H1 (cell line): ENCODE results near the gene GRIK2. TPM values are rescaled to one million over a fixed set of nuclear protein-coding genes. Genes with fewer than 3 reads are reported as not detected.

Source experiments
- CTCF ChIA-PET: fragments of 300-600 bp; sonication (Branson Sonifier 250); formaldehyde crosslinking; loops from one replicate; lab custom pipeline; 2021; ENCODE audit not compliant: partially characterized antibody; lab: Charles Lee
- POLR2A ChIA-PET: fragments of 300-600 bp; sonication (Branson Sonifier 250); formaldehyde crosslinking; loops from one replicate; lab custom pipeline; 2021; ENCODE audit warnings: inconsistent platforms; ENCODE audit not compliant: partially characterized antibody; lab: Charles Lee
- DNase-seq, 2 experiments: peaks; one replicate each; pipeline versions ENCODE4 v3.0.0 to v3.0.0-alpha.2; 2010 to 2022; ENCODE audit warnings: low spot score in 2 of 2, low read depth in 1 of 2, mixed read lengths in 1 of 2
- FAIRE-seq: peaks from 2 replicates; lab custom pipeline; 2011; peaks lifted over from hg19 to GRCh38; lab: Jason Lieb, UNC
- H2AFZ ChIP-seq: 2 replicates; pipeline ENCODE4 v1.8.1; 2012; ENCODE audit warnings: low read length, inconsistent platforms
- H2AK5ac ChIP-seq: 2 replicates; pipeline ENCODE4 v1.6.1; 2013; ENCODE audit warnings: low read depth, low read length
- H2BK120ac ChIP-seq: replicated peaks from 2 replicates; pipeline ENCODE3; 2013; ENCODE audit warnings: low read depth, low read length, inconsistent platforms
- H2BK12ac ChIP-seq: 2 replicates; pipeline ENCODE4 v1.6.1; 2013; ENCODE audit warnings: low read depth, low read length
- H2BK15ac ChIP-seq: 2 replicates; pipeline ENCODE4 v1.6.1; 2013; ENCODE audit warnings: low read length
- H2BK20ac ChIP-seq: 2 replicates; pipeline ENCODE4 v1.6.1; 2013; ENCODE audit warnings: low read length
- H2BK5ac ChIP-seq: 2 replicates; pipeline ENCODE4 v1.6.1; 2013; ENCODE audit warnings: low read depth, low read length
- H3K14ac ChIP-seq: 2 replicates; pipeline ENCODE4 v1.6.1; 2013; ENCODE audit warnings: inconsistent platforms; ENCODE audit not compliant: insufficient read length
- H3K18ac ChIP-seq: 2 replicates; pipeline ENCODE4 v1.6.1; 2013; ENCODE audit warnings: low read length; ENCODE audit errors: extremely low read depth
- H3K23ac ChIP-seq: 2 replicates; pipeline ENCODE4 v1.6.1; 2013; ENCODE audit warnings: inconsistent platforms; ENCODE audit not compliant: insufficient read length
- H3K23me2 ChIP-seq: 2 replicates; pipeline ENCODE4 v1.6.1; 2013; ENCODE audit warnings: low read depth, low read length
- H3K27ac ChIP-seq: 2 replicates; pipeline ENCODE4 v1.6.1; 2011; ENCODE audit warnings: low read depth, low read length, inconsistent platforms
- H3K27me3 ChIP-seq, 4 experiments: replicated peaks in 1 of 4; 1 replicate in 1 of 4; 2 replicates in 3 of 4; pipeline versions ENCODE4 v1.6.1 to v1.8.1; 2011 to 2013; ENCODE audit warnings: low read length in 3 of 4, mild to moderate bottlenecking in 3 of 4, inconsistent platforms in 2 of 4, mixed read lengths in 2 of 4, moderate library complexity in 1 of 4; ENCODE audit not compliant: control insufficient read depth in 3 of 4, insufficient read depth in 3 of 4; ENCODE audit errors: extremely low read depth in 1 of 4
- H3K36me3 ChIP-seq, 4 experiments: 2 replicates each; pipeline versions ENCODE4 v1.6.1 to v1.8.1; 2011 to 2013; ENCODE audit warnings: mild to moderate bottlenecking in 4 of 4, low read length in 3 of 4, moderate library complexity in 2 of 4, control low read depth in 1 of 4, inconsistent platforms in 1 of 4; ENCODE audit not compliant: insufficient read depth in 4 of 4, control insufficient read depth in 2 of 4
- H3K4ac ChIP-seq: replicated peaks from 2 replicates; pipeline ENCODE3; 2013; ENCODE audit warnings: low read length, low read depth, mixed read lengths, inconsistent platforms; ENCODE audit not compliant: insufficient read length
- H3K4me1 ChIP-seq, 4 experiments: replicated peaks in 1 of 4; 1 replicate in 1 of 4; 2 replicates in 3 of 4; pipeline versions ENCODE4 v1.6.1 to v1.8.1; 2011 to 2013; ENCODE audit warnings: low read length in 3 of 4, inconsistent platforms in 2 of 4, mixed read lengths in 1 of 4; ENCODE audit not compliant: insufficient read depth in 4 of 4, control insufficient read depth in 3 of 4
- H3K4me2 ChIP-seq, 2 experiments: 2 replicates each; pipeline versions ENCODE4 v1.6.1 to v1.8.1; 2011 to 2013; ENCODE audit warnings: low read depth in 2 of 2, low read length in 2 of 2, control low read depth in 1 of 2, inconsistent platforms in 1 of 2, mild to moderate bottlenecking in 1 of 2; ENCODE audit not compliant: insufficient read depth in 1 of 2
- H3K4me3 ChIP-seq, 4 experiments: fragments of 200-600, 300-600 bp in 1 of 4; sonication (generic), shearing (Covaris generic), sonication (Bioruptor Twin) in 1 of 4; 2 replicates each; pipeline versions ENCODE4 v1.5.1 to v1.8.1; 2011 to 2016; ENCODE audit warnings: low read length in 4 of 4, low read depth in 3 of 4, control low read depth in 2 of 4, inconsistent platforms in 2 of 4, mild to moderate bottlenecking in 2 of 4, mixed read lengths in 1 of 4, moderate library complexity in 1 of 4; ENCODE audit not compliant: insufficient read depth in 2 of 4; ENCODE audit errors: extremely low read depth in 1 of 4
- H3K56ac ChIP-seq: replicated peaks from 2 replicates; pipeline ENCODE3; 2013; ENCODE audit warnings: low read depth, mild to moderate bottlenecking, mixed read lengths, low read length, inconsistent platforms; ENCODE audit not compliant: insufficient read length
- H3K79me1 ChIP-seq: 2 replicates; pipeline ENCODE4 v1.6.1; 2013; ENCODE audit warnings: low read depth, low read length, control low read depth
- H3K79me2 ChIP-seq, 2 experiments: 2 replicates each; pipeline versions ENCODE4 v1.6.1 to v1.8.1; 2012 to 2013; ENCODE audit warnings: low read length in 2 of 2, mild to moderate bottlenecking in 2 of 2, inconsistent platforms in 1 of 2; ENCODE audit not compliant: insufficient read depth in 2 of 2, control insufficient read depth in 1 of 2
- H3K9ac ChIP-seq, 4 experiments: replicated peaks in 1 of 4; 1 replicate in 1 of 4; 2 replicates in 3 of 4; pipeline versions ENCODE4 v1.6.1 to v1.8.1; 2011 to 2013; ENCODE audit warnings: low read depth in 3 of 4, low read length in 3 of 4, control low read depth in 2 of 4, mild to moderate bottlenecking in 2 of 4, moderate library complexity in 2 of 4, inconsistent platforms in 1 of 4; ENCODE audit errors: extremely low read depth in 1 of 4
- H3K9me3 ChIP-seq, 2 experiments: 2 replicates each; pipeline versions ENCODE4 v1.6.1 to v1.8.1; 2012 to 2013; ENCODE audit warnings: mild to moderate bottlenecking in 2 of 2, moderate library complexity in 2 of 2, control low read depth in 1 of 2, inconsistent platforms in 1 of 2, low read depth in 1 of 2, low read length in 1 of 2, mixed read lengths in 1 of 2; ENCODE audit not compliant: insufficient read depth in 2 of 2
- H4K20me1 ChIP-seq, 2 experiments: replicated peaks in 1 of 2; 2 replicates each; pipeline versions ENCODE3 to v1.8.1; 2011 to 2013; ENCODE audit warnings: inconsistent platforms in 2 of 2, low read length in 2 of 2, mild to moderate bottlenecking in 1 of 2; ENCODE audit not compliant: insufficient read depth in 2 of 2, control insufficient read depth in 1 of 2
- H4K5ac ChIP-seq: 2 replicates; pipeline ENCODE4 v1.6.1; 2013; ENCODE audit warnings: low read length, low read depth, mixed read lengths, inconsistent platforms; ENCODE audit not compliant: insufficient read length
- H4K8ac ChIP-seq: 2 replicates; pipeline ENCODE4 v1.8.0; 2013; ENCODE audit warnings: mild to moderate bottlenecking, moderate library complexity, low read length, inconsistent platforms; ENCODE audit not compliant: insufficient read depth; ENCODE audit errors: extremely low read depth
- H4K91ac ChIP-seq: replicated peaks from 2 replicates; pipeline ENCODE3; 2013; ENCODE audit warnings: low read length, mixed read lengths, inconsistent platforms; ENCODE audit not compliant: insufficient read length
- ASH2L ChIP-seq: fragments of 200-600, 300-600 bp; sonication (generic); IDR thresholded peaks from one replicate; pipeline ENCODE4 v1.7.1; 2017; ENCODE audit warnings: low read length
- CBX5 ChIP-seq: fragments of 300-800, 300-1000 bp; sonication (generic); IDR thresholded peaks from 2 replicates; pipeline ENCODE4 v1.7.1; 2016; ENCODE audit warnings: antibody characterized with exemption, low read length, low read depth
- FOSL1 ChIP-seq: IDR thresholded peaks from 2 replicates; pipeline ENCODE4 v1.6.1; 2011; ENCODE audit warnings: mild to moderate bottlenecking, low read depth, low read length, moderate library complexity; ENCODE audit not compliant: insufficient read depth
- MAFK ChIP-seq: IDR thresholded peaks from 2 replicates; pipeline ENCODE4 v1.6.1; 2012; ENCODE audit warnings: low read depth, mild to moderate bottlenecking, improper control_type of control experiment, low read length
- POLR2AphosphoS5 ChIP-seq: IDR thresholded peaks from 2 replicates; pipeline ENCODE4 v1.6.1; 2011; ENCODE audit warnings: low read depth, low read length
- SAP30 ChIP-seq: fragments of 300-600 bp; sonication (generic); IDR thresholded peaks from 2 replicates; pipeline ENCODE4 v1.7.1; 2012; ENCODE audit warnings: low read length, moderate library complexity, mild to moderate bottlenecking, inconsistent platforms; ENCODE audit not compliant: insufficient read depth, insufficient replicate concordance
- SP4 ChIP-seq: IDR thresholded peaks from 2 replicates; pipeline ENCODE4 v1.6.1; 2012; ENCODE audit warnings: low read length, inconsistent platforms
- SUZ12 ChIP-seq: fragments of 200-600 bp; sonication (generic); IDR thresholded peaks from 2 replicates; pipeline ENCODE4 v1.6.1; 2012; ENCODE audit warnings: mild to moderate bottlenecking, inconsistent platforms, low read length, moderate library complexity, mixed read lengths
- ZNF274 ChIP-seq: IDR thresholded peaks from 2 replicates; pipeline ENCODE4 v1.7.0; 2012; ENCODE audit warnings: low read length, borderline replicate concordance; ENCODE audit errors: extremely low read depth
- WGBS, 2 experiments: shearing (Covaris generic) in 1 of 2; methylation state at CpG; one replicate each; pipeline versions ENCODE4 v1.1.6 to v1.1.7; 2013 to 2015; ENCODE audit warnings: low lambda C conversion rate in 2 of 2, mixed read lengths in 2 of 2, inconsistent platforms in 1 of 2, low coverage in 1 of 2, missing lambda C conversion rate in 1 of 2; ENCODE audit not compliant: insufficient replicate concordance in 2 of 2, insufficient coverage in 1 of 2, insufficient read length in 1 of 2; ENCODE audit errors: extremely low coverage in 1 of 2, missing lambda C conversion rate in 1 of 2; 5-methylcytosine and 5-hydroxymethylcytosine counted together
- polyA plus RNA-seq, 7 experiments: library from polyadenylated mRNA; depleted of rRNA in 3 of 7; stranded (reverse) in 5 of 7; unstranded in 2 of 7; fragments of >200 nt in 5 of 7; fragments of 200-250 nt in 2 of 7; gene quantifications; 1 replicate in 5 of 7; 2 replicates in 1 of 7; 4 replicates in 1 of 7; pipeline versions ENCODE4 v1.2.1 to v1.2.3, GENCODE V29; 2011 to 2013; ENCODE audit warnings: missing spikeins in 2 of 7, mixed read lengths in 2 of 7
- total RNA-seq: library from RNA; stranded (reverse); fragmentation: NEBNext Ultra II Directional; extraction: Animal tissue kit (Norgen Biotek cat#: 25700); gene quantifications from 2 replicates; pipeline ENCODE4 v1.2.1, GENCODE V29; 2021
- TF ChIP-seq, protein P1 (sequence below): IDR thresholded peaks from 2 replicates; pipeline ENCODE4 v1.6.1; 2012; ENCODE audit warnings: low read length, inconsistent platforms
- TF ChIP-seq, protein P2 (sequence below): IDR thresholded peaks from 2 replicates; pipeline ENCODE4 v1.6.1; 2011; ENCODE audit warnings: low read length, improper control_type of control experiment

Gene GRIK2
- total and polyA plus RNA-seq, 2 of the 8 experiments (the other 6 are each of a cell fraction or from before 2014, with no cell fraction given) = 1.8 to 2.2 TPM

DNA sequence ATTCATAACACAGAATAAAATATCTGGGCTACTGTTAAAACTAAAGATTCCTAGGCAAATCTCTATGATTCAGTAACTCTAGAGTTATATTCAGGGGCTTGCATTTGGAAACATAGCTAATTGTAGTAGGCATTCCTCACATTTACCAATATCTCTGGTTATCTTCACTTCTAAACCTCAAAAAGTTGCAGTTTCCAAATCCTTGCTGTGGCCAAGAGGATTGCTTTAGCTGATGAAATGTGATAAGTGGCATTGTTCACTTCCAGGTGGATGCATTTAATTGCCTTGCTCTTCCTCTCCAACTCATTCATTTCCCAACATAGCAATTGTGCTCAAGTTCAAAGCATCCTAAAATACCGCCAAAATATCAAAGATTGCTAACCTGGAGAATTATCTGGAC, 246.6 kb downstream of the GRIK2 start:
- Histone ChIP-seq H3K23ac (no peak overlapping the region), H3K14ac (no peak overlapping the region), H3K4me1 (no peaks in the 10 kb centered on the region; a peak in 2 of 7 replicates), H2BK5ac (no peak overlapping the region), H3K27me3 (peaks cover 0 to 1% (median 0%) of the 10 kb centered on the region in 4 experiments; a peak in 1 of 7 replicates), H3K18ac (no peak overlapping the region), H3K79me2 (no peaks in the 10 kb centered on the region), H2BK20ac (no peak overlapping the region), H2BK12ac (no peak overlapping the region), H4K5ac (no peak overlapping the region), H3K4me3 (no peak overlapping the region), H3K36me3 (no peaks in the 10 kb centered on the region), H3K23me2 (no peaks in the 10 kb centered on the region), H3K27ac (no peak overlapping the region), H2AK5ac (no peak overlapping the region), H3K56ac (no peak overlapping the region), H2BK15ac (no peak overlapping the region), H4K91ac (no peak overlapping the region), H3K4ac (no peak overlapping the region), H2AFZ (no peak overlapping the region), H3K79me1 (no peaks in the 10 kb centered on the region), H4K20me1 (no peaks in the 10 kb centered on the region), H3K9me3 (no peaks in the 10 kb centered on the region), H4K8ac (no peak overlapping the region), H3K4me2 (no peak overlapping the region), H2BK120ac (no peak overlapping the region), H3K9ac (no peak overlapping the region)
- FAIRE-seq (no peak), DNase-seq (no peak)
- WGBS, 2 experiments = 76% methylated on average over 1 of the region's 1 CpG; no CpG with 5 or more reads in 1 of the 2 experiments
- CTCF ChIA-PET = no interaction called here
- POLR2A ChIA-PET = no interaction called here
- TF ChIP-seq MAFK = no peak
- TF ChIP-seq CBX5 = no peak
- TF ChIP-seq, protein P1, sequence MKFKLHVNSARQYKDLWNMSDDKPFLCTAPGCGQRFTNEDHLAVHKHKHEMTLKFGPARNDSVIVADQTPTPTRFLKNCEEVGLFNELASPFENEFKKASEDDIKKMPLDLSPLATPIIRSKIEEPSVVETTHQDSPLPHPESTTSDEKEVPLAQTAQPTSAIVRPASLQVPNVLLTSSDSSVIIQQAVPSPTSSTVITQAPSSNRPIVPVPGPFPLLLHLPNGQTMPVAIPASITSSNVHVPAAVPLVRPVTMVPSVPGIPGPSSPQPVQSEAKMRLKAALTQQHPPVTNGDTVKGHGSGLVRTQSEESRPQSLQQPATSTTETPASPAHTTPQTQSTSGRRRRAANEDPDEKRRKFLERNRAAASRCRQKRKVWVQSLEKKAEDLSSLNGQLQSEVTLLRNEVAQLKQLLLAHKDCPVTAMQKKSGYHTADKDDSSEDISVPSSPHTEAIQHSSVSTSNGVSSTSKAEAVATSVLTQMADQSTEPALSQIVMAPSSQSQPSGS = no peak
- no peak for TF ChIP-seq POLR2AphosphoS5
- no peak for TF ChIP-seq SP4
- TF ChIP-seq, protein P2, sequence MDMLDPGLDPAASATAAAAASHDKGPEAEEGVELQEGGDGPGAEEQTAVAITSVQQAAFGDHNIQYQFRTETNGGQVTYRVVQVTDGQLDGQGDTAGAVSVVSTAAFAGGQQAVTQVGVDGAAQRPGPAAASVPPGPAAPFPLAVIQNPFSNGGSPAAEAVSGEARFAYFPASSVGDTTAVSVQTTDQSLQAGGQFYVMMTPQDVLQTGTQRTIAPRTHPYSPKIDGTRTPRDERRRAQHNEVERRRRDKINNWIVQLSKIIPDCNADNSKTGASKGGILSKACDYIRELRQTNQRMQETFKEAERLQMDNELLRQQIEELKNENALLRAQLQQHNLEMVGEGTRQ = no peak
- TF ChIP-seq ASH2L = no peak
- TF ChIP-seq FOSL1 = no peak
- no peak for TF ChIP-seq SUZ12
- no peak for TF ChIP-seq ZNF274
- TF ChIP-seq SAP30 = no peak
